ENCODE results near the gene ZNF385D. TPM values are rescaled to one million over a fixed set of nuclear protein-coding genes. Genes with fewer than 3 reads are reported as not detected.

The ZNF385D gene
- total RNA-seq, 1 experiment from 2014 or later, result 13.0 TPM

- ChIA-PET POLR2A (no interaction called here), CTCF (no interaction called here)
- Histone ChIP-seq H3K4me3 (ENCODE audit: low read depth in 2 of 2, low read length in 2 of 2) (no peak overlapping the region), H3K36me3 (ENCODE audit: control insufficient read depth, insufficient read depth, low read length) (no peaks in the 10 kb centered on the region), H3K27me3 (ENCODE audit: control insufficient read depth, insufficient read depth, low read length) (no peaks in the 10 kb centered on the region), H3K4me1 (ENCODE audit: control insufficient read depth, insufficient read depth, low read length) (no peaks in the 10 kb centered on the region), H3K9me3 (ENCODE audit: control insufficient read depth, insufficient read depth, low read depth, low read length) (no peaks in the 10 kb centered on the region), H3K27ac (ENCODE audit: low read length) (no peak overlapping the region)
- no TSS peak for BruUV-seq (replicated peaks)
- in situ Hi-C loops (cut with HindIII; ENCODE audit: low pct_unique_long_range_greater_than_20kb, low sequenced_read_pairs), result no loop called here
- no peak for ATAC-seq
- TF ChIP-seq CTCF (IDR thresholded peaks at IDR 0.05), result no peak
- no peak for TF ChIP-seq POLR2AphosphoS5 (IDR thresholded peaks at IDR 0.05; ENCODE audit: low read depth, low read length)
- TF ChIP-seq SIN3A (IDR thresholded peaks at IDR 0.05; ENCODE audit: borderline replicate concordance, insufficient read depth, low read depth, low read length), result no peak
- TF ChIP-seq TCF7L2 (IDR thresholded peaks at IDR 0.05; ENCODE audit: low read depth, low read length), result no peak
- TF ChIP-seq REST (IDR thresholded peaks at IDR 0.05; ENCODE audit: insufficient read depth in 1 of 2, low read depth in 2 of 2, low read length in 1 of 2), result no peak
- intact Hi-C loops (cut with micrococcal nuclease; ENCODE audit: unreplicated experiment), result no loop called here
- no peak for DNase-seq (ENCODE audit: low read depth, low spot score)
Observed at GRCh38 chr3:21779909-21780308, 28.9 kb upstream of the ZNF385D start.

GRCh38 chr3:21778715-21779114 is 27.7 kb upstream of the ZNF385D start:
- no peak for TF ChIP-seq CTCF (IDR thresholded peaks at IDR 0.05)
- TF ChIP-seq SIN3A (IDR thresholded peaks at IDR 0.05; ENCODE audit: borderline replicate concordance, insufficient read depth, low read depth, low read length), result no peak
- no peak for TF ChIP-seq TCF7L2 (IDR thresholded peaks at IDR 0.05; ENCODE audit: low read depth, low read length)
- TF ChIP-seq REST (IDR thresholded peaks at IDR 0.05; ENCODE audit: insufficient read depth in 1 of 2, low read depth in 2 of 2, low read length in 1 of 2), result no peak
- TF ChIP-seq POLR2AphosphoS5 (IDR thresholded peaks at IDR 0.05; ENCODE audit: low read depth, low read length), result no peak
- ChIA-PET CTCF (no interaction called here), POLR2A (no interaction called here)
- DNase-seq (ENCODE audit: low read depth, low spot score) (no peak), ATAC-seq (no peak)
- Histone ChIP-seq H3K9me3 (ENCODE audit: control insufficient read depth, insufficient read depth, low read depth, low read length) (no peaks in the 10 kb centered on the region), H3K27ac (ENCODE audit: low read length) (no peak overlapping the region), H3K4me3 (ENCODE audit: low read depth in 2 of 2, low read length in 2 of 2) (no peak overlapping the region), H3K27me3 (ENCODE audit: control insufficient read depth, insufficient read depth, low read length) (no peaks in the 10 kb centered on the region), H3K4me1 (ENCODE audit: control insufficient read depth, insufficient read depth, low read length) (no peaks in the 10 kb centered on the region), H3K36me3 (ENCODE audit: control insufficient read depth, insufficient read depth, low read length) (no peaks in the 10 kb centered on the region)
- no TSS peak for BruUV-seq (replicated peaks)
- intact Hi-C loops (cut with micrococcal nuclease; ENCODE audit: unreplicated experiment), result no loop called here
- in situ Hi-C loops (cut with HindIII; ENCODE audit: low pct_unique_long_range_greater_than_20kb, low sequenced_read_pairs), result no loop called here
